HG02852 (cell line): ENCODE measurements around the gene PAFAH2.
"Not testable (repeated sequence)": the region's sequence is repeated elsewhere in the genome, so short reads cannot be mapped to it uniquely, and the experiment has no call there.

Source experiments
- ATAC-seq: cut with Tn5 transposase; IDR thresholded peaks from one replicate; pipeline ENCODE4 v1.9.1; 2021; ENCODE audit warnings: mild to moderate bottlenecking, moderate library complexity; ENCODE audit not compliant: unreplicated experiment

The PAFAH2 gene

GRCh38 chr1:25943511-25943910 is 54.4 kb downstream of the PAFAH2 start:
- not testable (repeated sequence) for ATAC-seq

GRCh38 chr1:25936947-25937346 is 60.9 kb downstream of the PAFAH2 start:
- ATAC-seq = no peak

GRCh38 chr1:25933479-25934365 is 64.1 kb downstream of the PAFAH2 start:
- ATAC-seq = no peak

GRCh38 chr1:25932811-25933400 is 65.0 kb downstream of the PAFAH2 start:
- not testable (repeated sequence) for ATAC-seq

- ATAC-seq = no peak
Measured at GRCh38 chr1:25932321-25932720, 65.5 kb downstream of the PAFAH2 start.

GRCh38 chr1:25929016-25929415 is 68.8 kb downstream of the PAFAH2 start:
- ATAC-seq = no peak

- no peak for ATAC-seq
Measured at GRCh38 chr1:25927521-25928265, 70.2 kb downstream of the PAFAH2 start.

GRCh38 chr1:25926731-25927496 is 70.9 kb downstream of the PAFAH2 start:
- ATAC-seq = no peak

GRCh38 chr1:25924454-25924853 is 73.4 kb downstream of the PAFAH2 start:
- ATAC-seq = no peak

GRCh38 chr1:25922971-25923552 is 74.8 kb downstream of the PAFAH2 start:
- ATAC-seq = no peak

GRCh38 chr1:25922056-25922970 is 75.5 kb downstream of the PAFAH2 start:
- ATAC-seq = no peak

- ATAC-seq = no peak
Measured at GRCh38 chr1:25918615-25919014, 79.2 kb downstream of the PAFAH2 start.

- ATAC-seq = no peak
Measured at GRCh38 chr1:25917996-25918395, 79.9 kb downstream of the PAFAH2 start.

- ATAC-seq = no peak
Measured at GRCh38 chr1:25916460-25916859, 81.4 kb downstream of the PAFAH2 start.

GRCh38 chr1:25914074-25914995 is 83.5 kb downstream of the PAFAH2 start:
- no peak for ATAC-seq

- no peak for ATAC-seq
Measured at GRCh38 chr1:25913206-25913605, 84.7 kb downstream of the PAFAH2 start.

GRCh38 chr1:25912076-25912831 is 85.6 kb downstream of the PAFAH2 start:
- ATAC-seq = no peak

- ATAC-seq = no peak
Measured at GRCh38 chr1:25911162-25911561, 86.7 kb downstream of the PAFAH2 start.
